Measurements from ENCODE around the gene LTBP3.

GRCh38 chr11:65574109-65574810, 16.1 kb upstream of the LTBP3 start:
- TF ChIP-seq EP300 (IDR thresholded peaks at IDR 0.05) (peak; percentile 80), CTCF (IDR thresholded peaks at IDR 0.05) (peak; percentile 79 to 95 (median 95)), POLR2A (IDR thresholded peaks at IDR 0.05) (no peak)
